ENCODE results near the gene GPR33.

The GPR33 gene

GRCh38 chr14:31501870-31502269 is 14.0 kb upstream of the GPR33 start:
- Histone ChIP-seq H2AFZ (no peak overlapping the region), H3K27ac (no peak overlapping the region), H3K27me3 (ENCODE audit: control insufficient read depth, insufficient read depth, low read length) (no peaks in the 10 kb centered on the region)

GRCh38 chr14:31492759-31493498 is 5.1 kb upstream of the GPR33 start:
- Histone ChIP-seq H3K36me3 (ENCODE audit: control insufficient read depth, insufficient read depth, low read length) (no peaks in the 10 kb centered on the region), H3K27me3 (ENCODE audit: control insufficient read depth, insufficient read depth, low read length) (no peaks in the 10 kb centered on the region), H3K9ac (no peak overlapping the region), H3K9me3 (ENCODE audit: control insufficient read depth, low read length) (no peaks in the 10 kb centered on the region), H3K4me1 (no peaks in the 10 kb centered on the region), H3K4me3 (ENCODE audit: low read depth, low read length) (no peak overlapping the region), H3K4me2 (ENCODE audit: low read length) (no peak overlapping the region), H2AFZ (no peak overlapping the region), H3K79me2 (no peaks in the 10 kb centered on the region), H3K27ac (no peak overlapping the region)
- TF ChIP-seq CTCF (IDR thresholded peaks at IDR 0.05), result no peak

More at GRCh38 chr14:31501870-31502269, 14.0 kb upstream of the GPR33 start:
- Histone ChIP-seq H3K4me2 (ENCODE audit: low read length) (no peak overlapping the region), H3K9me3 (ENCODE audit: control insufficient read depth, low read length) (no peaks in the 10 kb centered on the region), H3K36me3 (ENCODE audit: control insufficient read depth, insufficient read depth, low read length) (no peaks in the 10 kb centered on the region), H3K9ac (no peak overlapping the region), H3K4me1 (no peaks in the 10 kb centered on the region), H3K79me2 (no peaks in the 10 kb centered on the region), H3K4me3 (ENCODE audit: low read depth, low read length) (no peak overlapping the region)
- TF ChIP-seq CTCF (IDR thresholded peaks at IDR 0.05), result no peak

GRCh38 chr14:31489691-31490090 is 1.9 kb upstream of the GPR33 start:
- no peak overlapping the region for H3K27ac ChIP-seq
- no peak for TF ChIP-seq CTCF (IDR thresholded peaks at IDR 0.05)
- no peak overlapping the region for H3K4me3 ChIP-seq (ENCODE audit: low read depth, low read length)
- no peaks in the 10 kb centered on the region for H3K4me1 ChIP-seq
- H3K9me3 ChIP-seq (ENCODE audit: control insufficient read depth, low read length), result no peaks in the 10 kb centered on the region
- no peaks in the 10 kb centered on the region for H3K79me2 ChIP-seq
- no peak overlapping the region for H3K9ac ChIP-seq
- H3K4me2 ChIP-seq (ENCODE audit: low read length), result no peak overlapping the region
- no peaks in the 10 kb centered on the region for H3K27me3 ChIP-seq (ENCODE audit: control insufficient read depth, insufficient read depth, low read length)
- H2AFZ ChIP-seq, result no peak overlapping the region
- H3K36me3 ChIP-seq (ENCODE audit: control insufficient read depth, insufficient read depth, low read length), result no peaks in the 10 kb centered on the region

DNA sequence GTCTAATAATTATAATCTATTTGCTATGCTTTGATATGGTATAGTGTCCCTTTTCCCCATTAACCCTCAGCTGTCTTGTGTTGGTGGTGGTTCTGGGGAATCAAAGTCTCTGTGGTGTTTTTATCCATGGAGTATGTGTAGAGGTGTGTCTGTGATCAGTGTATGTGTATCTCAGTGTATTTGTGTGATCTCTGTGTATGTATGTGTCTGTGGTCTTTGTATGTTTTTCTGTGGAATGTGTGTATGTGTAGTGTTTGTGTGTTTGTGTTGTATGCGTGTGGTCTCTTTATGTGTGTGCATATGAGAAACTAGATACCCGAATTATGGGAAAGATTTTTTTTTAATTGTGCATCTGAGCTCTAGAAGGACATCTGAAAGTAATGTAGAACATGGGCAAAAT is 1.1 kb downstream of the GPR33 start:
- Histone ChIP-seq H3K36me3 (ENCODE audit: control insufficient read depth, insufficient read depth, low read length) (no peaks in the 10 kb centered on the region), H3K9ac (no peak overlapping the region), H3K9me3 (ENCODE audit: control insufficient read depth, low read length) (no peaks in the 10 kb centered on the region), H2AFZ (no peak overlapping the region), H3K4me2 (ENCODE audit: low read length) (no peak overlapping the region), H3K4me1 (no peaks in the 10 kb centered on the region), H3K79me2 (no peaks in the 10 kb centered on the region), H3K4me3 (ENCODE audit: low read depth, low read length) (no peak overlapping the region), H3K27ac (no peak overlapping the region), H3K27me3 (ENCODE audit: control insufficient read depth, insufficient read depth, low read length) (no peaks in the 10 kb centered on the region)
- TF ChIP-seq CTCF (IDR thresholded peaks at IDR 0.05), result no peak

GRCh38 chr14:31484754-31485153 is 3.1 kb downstream of the GPR33 start:
- H3K79me2 ChIP-seq, result no peaks in the 10 kb centered on the region
- TF ChIP-seq CTCF (IDR thresholded peaks at IDR 0.05), result no peak

More at GRCh38 chr14:31484754-31485153, 3.1 kb downstream of the GPR33 start:
- no peaks in the 10 kb centered on the region for H3K27me3 ChIP-seq (ENCODE audit: control insufficient read depth, insufficient read depth, low read length)
- no peak overlapping the region for H3K9ac ChIP-seq
- H2AFZ ChIP-seq, result no peak overlapping the region
- no peak overlapping the region for H3K27ac ChIP-seq
- H3K4me2 ChIP-seq (ENCODE audit: low read length), result no peak overlapping the region
- no peak overlapping the region for H3K4me3 ChIP-seq (ENCODE audit: low read depth, low read length)
- H3K9me3 ChIP-seq (ENCODE audit: control insufficient read depth, low read length), result no peaks in the 10 kb centered on the region
- H3K4me1 ChIP-seq, result no peaks in the 10 kb centered on the region
- H3K36me3 ChIP-seq (ENCODE audit: control insufficient read depth, insufficient read depth, low read length), result no peaks in the 10 kb centered on the region
